Pancreas (tissue), 10 donors: ENCODE data around the gene AOPEP. TPM values are rescaled to one million over a fixed set of nuclear protein-coding genes. Genes with fewer than 3 reads are reported as not detected.

Experiments
- ATAC-seq, 4 donors: fragments of 200-7000 bp; cut with Tn5 transposase; one replicate each; pipeline versions ENCODE4 v1.8.0 to v1.9.1; 2020; ENCODE audit warnings: mild to moderate bottlenecking in 4 of 4, moderate library complexity in 4 of 4
- DNase-seq, 6 donors: peaks; one replicate each; pipeline ENCODE4 v3.0.0-alpha.2; 2020
- FAIRE-seq: peaks from 2 replicates; lab custom pipeline; 2012; peaks lifted over from hg19 to GRCh38; lab: Jason Lieb, UNC
- H3K27ac ChIP-seq, 4 donors: fragments of 200-600 bp; sonication (generic); 1 replicate in 3 of 4; 2 replicates in 1 of 4; pipeline versions ENCODE4 v1.5.0 to v1.8.0; 2020
- H3K27me3 ChIP-seq, 4 donors: fragments of 200-600 bp; one replicate each; pipeline ENCODE4 v1.8.0; 2021
- H3K36me3 ChIP-seq, 3 donors: fragments of 200-600 bp; sonication (generic) in 1 of 3; one replicate each; pipeline versions ENCODE4 v1.5.0 to v1.8.0; 2020 to 2021
- H3K4me1 ChIP-seq, 3 donors: fragments of 200-600 bp; one replicate each; pipeline ENCODE4 v1.8.0; 2021
- H3K4me3 ChIP-seq, 4 donors: fragments of 200-600 bp; sonication (generic) in 2 of 4; one replicate each; pipeline versions ENCODE4 v1.5.0 to v1.8.0; 2020 to 2021
- H3K9me3 ChIP-seq, 4 donors: fragments of 200-600 bp; one replicate each; pipeline ENCODE4 v1.8.0; 2021
- CTCF ChIP-seq, 4 donors: fragments of 200-600 bp; sonication (generic) in 3 of 4; IDR thresholded peaks; one replicate each; pipeline versions ENCODE4 v1.5.0 to v1.8.0; 2021; ENCODE audit warnings: antibody characterized with exemption in 4 of 4
- WGBS, 2 donors: extraction: QIAGEN DNeasy Blood & Tissue Kit; methylation state at CpG; one replicate each; pipeline ENCODE4 v1.1.7; 2013; 5-methylcytosine and 5-hydroxymethylcytosine counted together
- intact Hi-C, 3 donors: fragments of 100-400 bp; cut with DNase I; formaldehyde crosslinking; loops; one replicate each; pipeline versions ENCODE4 v1.11.1 to v1.14.2; 2022
- polyA plus RNA-seq, 2 donors: library from polyadenylated mRNA; stranded (reverse); fragments of 200-250 nt; gene quantifications; one replicate each; pipeline ENCODE4 v1.2.3, GENCODE V29; 2013
- total RNA-seq, 6 donors: library from RNA; stranded (reverse); fragmentation: NEBNext Ultra II Directional in 4 of 6; extraction: Animal tissue kit (Norgen Biotek cat#: 25700) in 4 of 6; gene quantifications; one replicate each; pipeline versions ENCODE4 v1.2.1 to v1.2.4, GENCODE V29; 2021 to 2023
- donor health status: healthy with polysubstance abuse.
- donor health status: DM: no; HTN: no; CAD: no; lungs with moderate emphysema.
- donor health status: DM: no; HTN: no; CAD: no.
- donor health status: control.
- donor health status: control.
- donor health status: Bipolar disorder and iron deficiency.
- donor health status: DM: yes; HTN: yes; CAD: no.
- donor health status: DM: no; HTN: no; CAD: no.
- donor health status: DM: no; HTN: no; CAD: no.
- donor health status: DM: yes; HTN: yes; CAD: no.

AOPEP gene
- total and polyA plus RNA-seq, 8 donors, result 50.5 to 140 (median 76.7) TPM

- intact Hi-C loops, result no loop called here
- FAIRE-seq (no peak), DNase-seq (no peak), ATAC-seq (no peak)
- no peaks in the 10 kb centered on the region for H3K36me3 ChIP-seq
- no peaks in the 10 kb centered on the region for H3K27me3 ChIP-seq
- H3K4me3 ChIP-seq, result no peak overlapping the region
- 59 to 61% methylated on average over 3 of the region's 3 CpGs for WGBS, 2 donors
- TF ChIP-seq CTCF (IDR thresholded peaks at IDR 0.05), result no peak
- H3K27ac ChIP-seq, result peak overlapping the region in 2 of 4 donors; percentile 72 to 73
- no peaks in the 10 kb centered on the region for H3K9me3 ChIP-seq
- peaks cover 23 to 32% (median 24%) of the 10 kb centered on the region in 3 donors for H3K4me1 ChIP-seq
Observed at GRCh38 chr9:94995048-94995693, 268.7 kb downstream of the AOPEP start.

- TF ChIP-seq CTCF (IDR thresholded peaks at IDR 0.05), result no peak
- Histone ChIP-seq H3K9me3 (no peaks in the 10 kb centered on the region), H3K4me3 (no peak overlapping the region), H3K27me3 (no peaks in the 10 kb centered on the region), H3K36me3 (no peaks in the 10 kb centered on the region), H3K4me1 (peaks cover 23 to 24% (median 23%) of the 10 kb centered on the region in 3 donors), H3K27ac (peak overlapping the region in 2 of 4 donors; percentile 72 to 73)
- WGBS, 2 donors, result 22 to 27% methylated on average over 1 of the region's 1 CpG
- FAIRE-seq (no peak), ATAC-seq (no peak), DNase-seq (no peak)
- intact Hi-C loops, result no loop called here
Observed at GRCh38 chr9:94996641-94997040, 270.1 kb downstream of the AOPEP start.

DNA sequence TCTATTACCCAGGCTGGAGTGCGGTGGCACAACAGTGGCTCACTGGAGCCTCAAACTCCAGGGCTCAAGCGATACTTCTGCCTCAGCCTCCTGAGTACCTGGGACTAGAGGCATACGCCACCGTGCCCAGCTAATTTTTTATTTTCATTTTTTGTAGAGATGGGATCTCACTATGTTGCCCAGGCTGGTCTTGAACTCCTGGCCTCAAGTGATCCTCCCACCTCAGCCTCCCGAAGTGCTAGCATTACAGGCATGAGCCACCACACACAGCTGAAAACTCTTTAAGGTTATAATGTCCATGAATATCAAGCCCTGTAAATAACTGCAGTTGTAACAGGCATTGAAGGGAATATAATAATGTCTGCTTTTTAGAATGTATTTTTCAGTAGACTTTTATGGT is 271.2 kb downstream of the AOPEP start:
- WGBS, 2 donors, result 97 to 100% methylated on average over 5 of the region's 5 CpGs
- TF ChIP-seq CTCF (IDR thresholded peaks at IDR 0.05), result no peak
- peaks cover 14 to 20% (median 16%) of the 10 kb centered on the region in 3 donors for H3K4me1 ChIP-seq
- H3K27ac ChIP-seq, result no peak overlapping the region
- FAIRE-seq (no peak), DNase-seq (no peak), ATAC-seq (no peak)
- no peaks in the 10 kb centered on the region for H3K9me3 ChIP-seq
- no peaks in the 10 kb centered on the region for H3K36me3 ChIP-seq
- H3K4me3 ChIP-seq, result no peak overlapping the region
- no peaks in the 10 kb centered on the region for H3K27me3 ChIP-seq
- intact Hi-C loops, result no loop called here

- DNase-seq (no peak), ATAC-seq (no peak), FAIRE-seq (no peak)
- no peak for TF ChIP-seq CTCF (IDR thresholded peaks at IDR 0.05)
- 56 to 60% methylated on average over 3 of the region's 3 CpGs for WGBS, 2 donors
- intact Hi-C loops, result no loop called here
- H3K27ac ChIP-seq, result no peak overlapping the region
- peaks cover 11 to 20% (median 17%) of the 10 kb centered on the region in 3 donors for H3K4me1 ChIP-seq
- no peak overlapping the region for H3K4me3 ChIP-seq
- H3K9me3 ChIP-seq, result no peaks in the 10 kb centered on the region
- H3K27me3 ChIP-seq, result no peaks in the 10 kb centered on the region
- no peaks in the 10 kb centered on the region for H3K36me3 ChIP-seq
Observed at GRCh38 chr9:94999832-95000231, 273.3 kb downstream of the AOPEP start.

- Histone ChIP-seq H3K36me3 (no peaks in the 10 kb centered on the region), H3K27me3 (no peaks in the 10 kb centered on the region), H3K9me3 (no peaks in the 10 kb centered on the region), H3K4me1 (peaks cover 5 to 10% (median 8%) of the 10 kb centered on the region in 3 donors), H3K27ac (peak overlapping the region in 2 of 4 donors; percentile 4 to 60), H3K4me3 (no peak overlapping the region)
- DNase-seq, result no peak
- intact Hi-C loops, result no loop called here
- no peak for ATAC-seq
- no peak for FAIRE-seq
- 90 to 91% methylated on average over 6 of the region's 6 CpGs for WGBS, 2 donors
- no peak for TF ChIP-seq CTCF (IDR thresholded peaks at IDR 0.05)
Observed at GRCh38 chr9:95000821-95001220, 274.3 kb downstream of the AOPEP start.
